Breast epithelium (tissue), 4 donors: ENCODE results near the gene MTERF2. TPM values are rescaled to one million over a fixed set of nuclear protein-coding genes. Genes with fewer than 3 reads are reported as not detected.

Source experiments
- DNase-seq, 2 donors: peaks; one replicate each; pipeline ENCODE4 v3.0.0-alpha.2; 2019; ENCODE audit warnings: low spot score in 2 of 2
- H3K27ac ChIP-seq, 2 donors: fragments of 200-600 bp; sonication (generic) in 1 of 2; one replicate each; pipeline ENCODE4 v1.5.1; 2016 to 2019; ENCODE audit warnings: mild to moderate bottlenecking in 1 of 2
- H3K27me3 ChIP-seq, 2 donors: fragments of 200-600 bp; sonication (generic) in 1 of 2; one replicate each; pipeline versions ENCODE4 v1.5.1 to v1.6.0; 2017 to 2019; ENCODE audit warnings: control low read depth in 1 of 2, mild to moderate bottlenecking in 1 of 2
- H3K36me3 ChIP-seq: fragments of 200-600 bp; one replicate; pipeline ENCODE4 v1.5.1; 2019
- H3K4me1 ChIP-seq, 2 donors: fragments of 200-600 bp; sonication (generic); one replicate each; pipeline ENCODE4 v1.5.1; 2016 to 2019; ENCODE audit warnings: control low read depth in 1 of 2
- H3K4me3 ChIP-seq, 3 donors: fragments of 200-600 bp; sonication (generic); 1 replicate in 2 of 3; 2 replicates in 1 of 3; pipeline ENCODE4 v1.5.1; 2016 to 2019; ENCODE audit warnings: mild to moderate bottlenecking in 3 of 3, moderate library complexity in 2 of 3
- H3K9me3 ChIP-seq, 2 donors: fragments of 200-600 bp; sonication (generic) in 1 of 2; one replicate each; pipeline ENCODE4 v1.5.1; 2016 to 2019; ENCODE audit warnings: control low read depth in 1 of 2
- CTCF ChIP-seq, 3 donors: fragments of 450-650 bp; IDR thresholded peaks; one replicate each; pipeline ENCODE4 v1.5.1; 2016 to 2017; ENCODE audit warnings: antibody characterized with exemption in 3 of 3, mild to moderate bottlenecking in 3 of 3, moderate library complexity in 3 of 3
- POLR2A ChIP-seq: fragments of 450-650 bp; IDR thresholded peaks from one replicate; pipeline ENCODE4 v1.6.1; 2016; ENCODE audit warnings: antibody characterized with exemption, mild to moderate bottlenecking, moderate library complexity
- POLR2AphosphoS5 ChIP-seq, 3 donors: sonication (generic); formaldehyde crosslinking; IDR thresholded peaks; one replicate each; pipeline ENCODE4 v1.6.1; 2017; ENCODE audit warnings: antibody characterized with exemption in 3 of 3
- intact Hi-C: fragments of 100-400 bp; cut with DNase I; formaldehyde crosslinking; loops from one replicate; pipeline ENCODE4 v1.15.1; 2023; ENCODE audit warnings: low total_unique reads
- total RNA-seq, 3 donors: library from RNA; depleted of rRNA; stranded (reverse); fragments of >200 nt; gene quantifications; one replicate each; pipeline ENCODE4 v1.1.0, GENCODE V29; 2016

The MTERF2 gene
- total RNA-seq, 3 donors from 2014 or later: 13.6 to 32.8 (median 18.0) TPM

GRCh38 chr12:106964526-106964925 lies 22.4 kb downstream of the MTERF2 start:
- intact Hi-C loops: no loop called here
- no peaks in the 10 kb centered on the region for H3K4me1 ChIP-seq
- TF ChIP-seq POLR2AphosphoS5 (IDR thresholded peaks at IDR 0.05) (no peak), POLR2A (no peak), CTCF (IDR thresholded peaks at IDR 0.05) (no peak)
- H3K27ac ChIP-seq: no peak overlapping the region
- DNase-seq: no peak
- H3K27me3 ChIP-seq: no peaks in the 10 kb centered on the region
- H3K36me3 ChIP-seq: no peaks in the 10 kb centered on the region
- H3K4me3 ChIP-seq: no peak overlapping the region
- no peaks in the 10 kb centered on the region for H3K9me3 ChIP-seq

- H3K36me3 ChIP-seq: no peaks in the 10 kb centered on the region
- intact Hi-C loops: no loop called here
- H3K4me3 ChIP-seq: no peak overlapping the region
- H3K9me3 ChIP-seq: no peaks in the 10 kb centered on the region
- H3K4me1 ChIP-seq: peaks cover 0 to 10% of the 10 kb centered on the region in 2 donors
- no peak overlapping the region for H3K27ac ChIP-seq
- DNase-seq: no peak
- H3K27me3 ChIP-seq: no peaks in the 10 kb centered on the region
- TF ChIP-seq CTCF (IDR thresholded peaks at IDR 0.05): no peak
- no peak for TF ChIP-seq POLR2A
- TF ChIP-seq POLR2AphosphoS5 (IDR thresholded peaks at IDR 0.05): no peak
These were observed 24.7 kb downstream of the MTERF2 start for GRCh38 chr12:106962286-106962685.

- Histone ChIP-seq H3K27ac (no peak overlapping the region), H3K27me3 (no peaks in the 10 kb centered on the region), H3K9me3 (no peaks in the 10 kb centered on the region), H3K4me1 (peaks cover 0 to 10% of the 10 kb centered on the region in 2 donors), H3K4me3 (no peak overlapping the region), H3K36me3 (no peaks in the 10 kb centered on the region)
- intact Hi-C loops: no loop called here
- DNase-seq: no peak
- TF ChIP-seq POLR2AphosphoS5 (IDR thresholded peaks at IDR 0.05): no peak
- no peak for TF ChIP-seq CTCF (IDR thresholded peaks at IDR 0.05)
- no peak for TF ChIP-seq POLR2A
These were observed 26.5 kb downstream of the MTERF2 start for GRCh38 chr12:106960443-106960842.

GRCh38 chr12:106957583-106957982 lies 29.4 kb downstream of the MTERF2 start:
- Histone ChIP-seq H3K27ac (no peak overlapping the region), H3K9me3 (no peaks in the 10 kb centered on the region), H3K4me1 (peaks cover 0 to 15% of the 10 kb centered on the region in 2 donors), H3K27me3 (no peaks in the 10 kb centered on the region), H3K36me3 (no peaks in the 10 kb centered on the region), H3K4me3 (peak overlapping the region; percentile 94 to 98 (median 95))
- intact Hi-C loops: no loop called here
- DNase-seq: no peak
- TF ChIP-seq POLR2A (no peak), CTCF (IDR thresholded peaks at IDR 0.05) (no peak), POLR2AphosphoS5 (IDR thresholded peaks at IDR 0.05) (no peak)

- Histone ChIP-seq H3K27ac (peak overlapping the region; percentile 99 to 100), H3K36me3 (no peaks in the 10 kb centered on the region), H3K4me1 (peaks cover 0 to 15% of the 10 kb centered on the region in 2 donors), H3K27me3 (no peaks in the 10 kb centered on the region), H3K4me3 (peak overlapping the region; percentile 94 to 98 (median 95)), H3K9me3 (no peaks in the 10 kb centered on the region)
- intact Hi-C loops: no loop called here
- TF ChIP-seq CTCF (IDR thresholded peaks at IDR 0.05) (no peak), POLR2AphosphoS5 (IDR thresholded peaks at IDR 0.05) (peak in 1 of 3 donors; percentile 72), POLR2A (no peak)
- DNase-seq: peak; percentile 54 to 62
These were observed 30.8 kb downstream of the MTERF2 start for GRCh38 chr12:106956048-106956578.
